Kidney tubule cell (primary cell): ENCODE measurements around the gene BEST4.
A peak's percentile ranks its signal among the peaks of the same experiment; 100 is the strongest.
"Not testable (repeated sequence)": the region's sequence is repeated elsewhere in the genome, so short reads cannot be mapped to it uniquely, and the experiment has no call there.

Experiments
- DNase-seq: peaks from one replicate; pipeline ENCODE4 v3.0.0-alpha.2; 2018; ENCODE audit warnings: low spot score

Gene BEST4

GRCh38 chr1:44788120-44788860, at the start of gene BEST4:
BEST4 (minus strand) TSS chr1:44788170; CDS start chr1:44787705, 465 bp downstream.
- no peak for DNase-seq

DNA sequence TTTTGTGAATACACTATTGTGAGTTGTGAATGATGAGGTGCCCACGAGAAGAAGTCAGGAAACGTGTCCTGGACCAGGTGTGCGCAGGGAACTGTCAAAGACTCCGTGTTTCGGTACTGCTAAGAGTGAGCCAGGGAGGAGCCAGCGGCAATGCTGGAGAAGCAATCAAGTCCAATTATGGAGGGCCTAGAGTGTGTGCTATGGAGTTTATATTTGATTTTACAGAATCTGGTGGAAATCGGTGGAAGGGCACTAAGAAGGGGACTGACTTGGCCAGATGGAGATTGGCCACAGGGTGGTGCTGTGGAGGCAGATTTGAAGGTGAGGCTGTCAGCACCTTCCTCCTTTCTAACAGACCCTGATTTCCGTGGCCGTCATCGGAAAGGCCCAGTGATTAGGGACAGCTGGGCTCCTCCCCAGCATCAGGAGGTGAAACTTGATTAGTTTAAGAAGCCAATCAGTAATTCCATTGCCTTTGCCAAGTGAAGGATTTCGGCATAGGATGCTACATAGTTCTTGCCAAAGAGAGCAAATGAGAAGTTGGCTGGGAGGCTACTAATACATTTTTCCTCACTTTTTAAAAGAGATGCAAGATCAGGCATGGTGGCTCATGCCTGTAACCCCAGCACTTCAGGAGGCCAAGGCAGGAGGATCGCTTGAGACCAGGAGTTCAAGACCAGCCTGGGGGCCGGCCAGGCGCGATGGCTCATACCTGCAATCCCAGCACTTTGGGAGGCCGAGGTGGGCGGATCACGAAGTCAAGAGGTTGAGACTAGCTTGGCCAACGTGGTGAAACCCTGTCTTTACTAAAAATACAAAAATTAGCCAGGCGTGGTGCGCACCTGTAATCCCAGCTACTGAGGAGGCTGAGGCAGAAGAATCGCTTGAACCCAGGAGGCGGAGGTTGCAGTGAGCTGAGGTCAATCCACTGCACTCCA, 48.0 kb upstream of the BEST4 start:
- DNase-seq: peak; percentile 79

GRCh38 chr1:44834328-44834727, 46.4 kb upstream of the BEST4 start:
- no peak for DNase-seq

GRCh38 chr1:44832056-44832705, 44.2 kb upstream of the BEST4 start:
- no peak for DNase-seq

GRCh38 chr1:44831516-44831915, 43.5 kb upstream of the BEST4 start:
- DNase-seq: no peak

- no peak for DNase-seq
Measured at GRCh38 chr1:44830900-44831304, 42.9 kb upstream of the BEST4 start.

DNA sequence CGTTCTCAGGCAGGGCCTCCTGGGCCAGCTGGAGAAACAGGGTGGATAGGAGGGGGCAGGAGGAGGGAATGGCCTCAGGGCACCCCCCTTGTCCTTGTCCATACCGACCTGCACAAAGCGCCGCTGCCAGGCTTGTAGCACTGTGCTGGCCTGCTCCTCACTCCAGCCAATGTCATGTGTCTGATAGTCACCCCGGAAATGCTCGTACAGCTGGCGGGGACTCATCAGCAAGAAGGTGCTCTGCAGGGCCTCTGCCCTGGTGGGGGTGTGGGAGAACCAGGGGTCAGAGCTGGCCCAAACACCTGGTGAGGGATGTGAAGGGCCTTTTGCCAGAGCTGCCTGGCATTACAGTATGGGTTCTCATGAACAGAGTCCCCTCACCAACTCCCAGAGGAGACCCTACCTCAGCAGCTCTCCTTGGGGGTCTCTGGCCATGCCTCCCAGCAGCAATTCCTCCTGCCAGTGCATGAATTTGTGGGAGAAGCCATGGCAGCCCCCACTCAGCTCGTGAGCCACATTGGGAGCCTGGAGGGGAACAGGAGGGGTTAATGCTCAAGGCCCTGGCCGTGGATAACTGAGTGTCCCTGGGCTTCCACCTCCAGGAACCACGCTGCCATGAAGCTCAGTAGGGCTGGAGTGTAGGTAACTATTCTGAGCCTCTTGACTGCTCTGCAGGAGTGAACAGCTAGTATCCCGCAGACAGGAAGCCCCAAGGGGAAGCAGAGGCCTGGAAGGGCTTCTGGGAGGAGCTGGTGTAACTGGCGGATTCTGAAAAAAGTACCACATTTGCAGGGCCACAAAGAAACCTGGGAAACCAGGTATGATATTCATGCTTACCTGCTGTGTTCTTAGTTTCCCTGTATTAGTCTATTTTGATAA, 41.8 kb upstream of the BEST4 start:
- DNase-seq: no peak

DNA sequence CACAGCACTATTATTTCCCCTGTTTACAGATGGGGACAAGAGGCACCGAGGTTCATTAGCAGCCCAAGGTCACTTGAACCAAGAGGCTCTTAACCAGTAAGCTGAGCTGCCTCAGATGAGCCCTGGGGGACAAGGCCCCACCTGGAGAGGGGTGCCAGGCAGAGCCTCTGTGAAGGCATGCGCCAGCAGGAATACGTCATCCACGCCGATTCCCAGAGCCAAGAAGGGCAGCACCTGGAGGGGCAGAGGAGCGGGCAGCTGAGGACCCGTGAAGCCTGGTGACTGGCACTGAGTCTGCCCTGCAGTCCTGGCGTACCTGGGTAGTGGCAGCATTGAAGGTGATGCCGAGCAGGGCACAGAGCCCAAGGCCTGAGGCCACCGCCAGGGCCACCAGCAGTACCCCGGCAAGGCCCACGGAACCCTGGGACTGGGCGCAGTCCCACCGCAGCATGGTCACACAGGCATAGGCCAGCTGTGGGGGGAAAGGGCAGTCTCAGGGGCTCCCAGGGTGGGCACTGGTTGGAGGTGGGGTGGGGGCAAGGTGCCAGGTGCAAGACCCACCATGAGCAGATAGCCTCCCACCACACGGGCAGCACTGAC, 41.0 kb upstream of the BEST4 start:
- DNase-seq: no peak

GRCh38 chr1:44828003-44828651, 40.2 kb upstream of the BEST4 start:
- no peak for DNase-seq

- no peak for DNase-seq
Measured at GRCh38 chr1:44827197-44828002, 39.4 kb upstream of the BEST4 start.

GRCh38 chr1:44826375-44827196, 38.6 kb upstream of the BEST4 start:
- no peak for DNase-seq

- DNase-seq: not testable (repeated sequence)
Measured at GRCh38 chr1:44824392-44824791, 36.4 kb upstream of the BEST4 start.

- no peak for DNase-seq
Measured at GRCh38 chr1:44822981-44823451, 35.0 kb upstream of the BEST4 start.

- no peak for DNase-seq
Measured at GRCh38 chr1:44822131-44822701, 34.2 kb upstream of the BEST4 start.

DNA sequence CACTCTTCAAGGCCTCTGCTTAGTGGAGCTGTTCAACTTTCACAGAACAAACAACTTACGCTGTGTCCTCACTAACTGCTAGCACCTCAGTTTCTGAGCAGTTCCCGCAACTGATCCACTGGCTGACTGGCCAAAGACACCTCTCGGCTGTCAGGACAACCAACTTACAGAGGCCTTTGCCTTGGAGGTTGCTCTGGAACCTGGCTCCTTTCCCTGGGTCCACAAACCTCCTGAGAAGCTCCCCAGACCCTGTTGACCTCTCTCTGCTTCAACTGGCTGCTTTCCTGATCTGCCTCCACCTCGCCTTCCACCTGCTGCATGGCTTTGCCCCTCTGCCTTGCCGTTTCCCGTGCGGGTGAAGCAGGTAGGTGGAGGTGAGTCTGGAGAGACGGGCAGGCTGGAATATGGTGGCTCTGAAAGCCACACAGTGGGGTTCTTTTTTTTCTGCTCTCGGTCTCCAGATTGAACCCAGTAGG, 33.3 kb upstream of the BEST4 start:
- no peak for DNase-seq

DNA sequence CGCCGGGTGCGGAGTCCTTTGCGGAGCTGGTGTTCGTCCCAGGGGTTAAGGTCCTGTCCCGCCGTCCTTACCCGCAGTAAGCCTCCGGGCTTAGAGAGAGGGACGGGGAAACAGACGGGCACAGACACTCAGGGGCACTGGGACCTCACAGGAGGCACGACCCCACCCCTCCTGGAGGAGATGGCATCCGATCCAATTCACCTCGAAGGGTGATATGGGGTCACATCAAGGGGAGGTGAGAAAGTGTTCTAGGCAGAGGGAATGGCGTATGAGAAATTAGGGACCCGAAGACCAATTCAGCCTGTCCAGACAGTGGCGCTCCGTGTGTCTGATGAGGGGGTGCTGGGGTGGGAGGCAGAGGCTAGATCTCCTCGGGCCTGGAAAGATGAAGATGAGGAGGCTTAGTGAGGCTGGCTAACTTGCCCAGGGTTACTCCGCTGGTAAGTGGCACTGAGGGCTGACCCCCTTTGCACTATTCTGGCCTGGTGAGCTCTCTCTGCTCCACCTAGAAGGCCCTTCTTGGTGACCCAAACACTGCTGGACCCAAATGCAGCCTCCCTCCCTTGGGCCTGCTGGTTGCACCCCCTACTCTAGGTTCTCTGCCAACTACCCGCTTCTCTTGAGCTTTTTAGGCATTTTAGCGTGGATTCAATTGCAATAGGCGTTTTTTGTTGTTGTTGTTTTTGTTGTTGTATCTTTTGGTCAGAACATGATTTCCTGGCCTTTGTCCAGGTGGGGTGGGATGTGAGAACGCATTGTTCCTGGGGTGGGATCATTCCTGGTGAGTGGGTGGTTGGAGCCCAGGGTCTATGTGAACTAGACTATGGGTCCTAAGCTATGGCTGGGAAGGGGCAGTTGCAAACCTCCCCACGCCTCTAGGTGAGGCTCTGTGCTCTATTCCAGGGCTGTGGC, 32.6 kb upstream of the BEST4 start:
- DNase-seq: no peak
